Endothelial cell of hepatic sinusoid (primary cell): ENCODE results near the gene TMEM225B.
"Not testable (repeated sequence)": the region's sequence is repeated elsewhere in the genome, so short reads cannot be mapped to it uniquely, and the experiment has no call there.

ENCODE experiments used
- in situ Hi-C: cut with HindIII; loops from 2 replicates; pipeline ENCODE4 v1.10.0; 2017; ENCODE audit warnings: low sequenced_read_pairs

TMEM225B gene

GRCh38 chr7:99597762-99598501 lies at the start of gene TMEM225B:
Gene TMEM225B, plus strand, starts transcription at chr7:99598267. Its CDS starts 6,122 bp downstream, at chr7:99604389.
- in situ Hi-C loops: no loop called here

DNA sequence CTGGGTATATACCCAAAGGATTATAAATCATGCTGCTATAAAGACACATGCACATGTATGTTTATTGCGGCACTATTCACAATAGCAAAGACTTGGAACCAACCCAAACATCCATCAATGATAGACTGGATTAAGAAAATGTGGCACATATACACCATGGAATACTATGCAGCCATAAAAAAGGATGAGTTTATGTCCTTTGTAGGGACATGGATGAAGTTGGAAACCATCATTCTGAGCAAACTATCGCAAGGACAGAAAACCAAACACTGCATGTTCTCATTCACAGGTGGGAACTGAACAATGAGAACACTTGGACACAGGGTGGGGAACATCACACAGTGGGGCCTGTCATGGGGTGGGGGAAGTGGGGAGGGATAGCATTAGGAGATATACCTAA lies 48.5 kb upstream of the TMEM225B start:
- in situ Hi-C loops: not testable (repeated sequence)

DNA sequence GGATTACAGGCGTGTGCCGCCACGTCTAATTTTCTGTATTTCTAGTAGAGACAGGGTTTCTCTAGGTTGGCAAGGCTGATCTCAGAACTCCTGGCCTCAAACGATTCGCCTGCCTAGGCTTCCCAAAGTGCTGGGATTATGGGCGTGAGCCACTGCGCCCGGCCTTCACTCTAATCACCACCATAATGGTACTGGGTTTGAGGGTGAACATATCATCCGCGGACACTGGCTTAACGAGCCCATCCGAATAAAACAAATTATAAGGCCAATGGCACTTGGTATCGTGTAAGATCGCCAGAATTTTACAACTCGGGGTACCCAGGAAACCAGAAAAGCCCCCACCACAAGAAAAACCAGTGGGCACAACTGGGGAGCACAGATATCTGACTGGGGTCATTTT lies 46.7 kb upstream of the TMEM225B start:
- in situ Hi-C loops: no loop called here

DNA sequence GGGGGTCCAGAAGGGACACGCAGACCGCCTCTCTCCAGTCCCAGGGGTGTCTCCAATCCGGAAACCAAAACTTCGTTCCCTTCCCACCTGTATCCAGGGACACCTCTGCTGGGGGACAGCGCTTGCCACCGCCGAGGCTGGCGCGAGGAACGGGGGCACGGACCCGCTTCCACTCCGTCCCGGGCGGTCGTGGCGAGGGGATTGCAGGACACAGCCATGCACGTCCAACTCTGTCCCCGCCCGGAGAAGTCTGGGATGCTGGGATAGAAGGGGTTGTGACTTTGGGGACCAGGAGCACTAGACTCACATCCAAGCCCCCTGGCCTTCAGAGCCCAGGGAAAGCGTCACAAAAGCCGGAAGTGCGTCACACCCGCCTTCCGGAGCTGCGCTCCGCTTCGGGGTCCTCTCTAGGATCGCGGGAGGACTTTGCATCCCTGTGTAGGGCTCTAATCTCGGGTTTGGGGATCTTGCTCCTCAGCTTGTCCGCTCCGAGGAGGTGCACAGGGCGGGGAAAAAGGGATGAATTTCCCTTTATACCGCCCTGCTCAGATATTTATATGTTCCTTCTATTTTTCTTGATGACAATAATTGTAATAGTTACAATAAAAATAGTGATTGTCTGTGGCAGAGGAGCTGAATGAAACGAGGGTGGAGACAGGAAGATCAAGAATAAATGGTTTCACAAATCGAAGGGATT lies 46.2 kb upstream of the TMEM225B start, which contains the start of gene FAM200A:
TSS of gene FAM200A (minus strand) at position 348 of the 697 bp plus-strand sequence. CDS start 3,707 bp downstream, outside the sequence.
- in situ Hi-C loops: no loop called here

DNA sequence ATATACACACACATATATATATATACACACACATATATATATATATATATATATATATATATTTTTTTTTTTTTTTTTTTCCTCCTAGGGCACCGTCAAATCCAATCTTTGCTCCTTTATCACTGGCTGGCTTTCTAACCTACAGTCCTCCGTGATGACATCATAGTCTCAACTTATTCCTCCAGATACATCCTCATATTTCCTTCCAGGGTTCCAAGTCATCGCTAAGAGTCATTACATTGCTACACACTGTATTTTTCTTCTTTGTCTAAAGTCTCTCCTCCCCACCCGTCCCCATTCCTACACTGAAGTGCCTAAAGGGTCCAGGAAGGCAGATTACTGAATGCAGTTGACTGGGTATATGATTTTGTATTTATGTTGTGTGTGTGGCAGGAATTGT lies 45.0 kb upstream of the TMEM225B start:
- in situ Hi-C loops: no loop called here

- in situ Hi-C loops: no loop called here
Measured at GRCh38 chr7:99554939-99555338, 43.1 kb upstream of the TMEM225B start.

DNA sequence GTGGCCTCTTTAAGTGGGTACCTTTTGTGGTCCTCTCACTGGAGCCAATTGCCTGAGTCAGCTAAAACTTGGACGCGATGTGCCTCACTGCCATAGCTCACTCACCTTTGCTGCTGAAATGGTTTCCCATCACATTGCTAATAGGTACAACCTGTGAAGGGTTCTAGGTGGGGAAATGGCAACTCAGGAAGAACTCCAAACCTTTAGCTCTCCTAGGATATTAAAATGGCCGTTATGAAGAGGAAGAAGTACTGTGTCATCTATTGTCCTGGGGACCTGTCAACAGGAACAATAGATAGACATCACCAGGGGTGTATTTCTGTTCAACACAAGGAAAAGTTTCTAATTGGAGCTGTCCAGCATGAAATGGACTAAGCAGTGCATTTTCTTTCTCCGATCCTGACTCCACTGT lies 40.9 kb upstream of the TMEM225B start:
- in situ Hi-C loops: no loop called here

DNA sequence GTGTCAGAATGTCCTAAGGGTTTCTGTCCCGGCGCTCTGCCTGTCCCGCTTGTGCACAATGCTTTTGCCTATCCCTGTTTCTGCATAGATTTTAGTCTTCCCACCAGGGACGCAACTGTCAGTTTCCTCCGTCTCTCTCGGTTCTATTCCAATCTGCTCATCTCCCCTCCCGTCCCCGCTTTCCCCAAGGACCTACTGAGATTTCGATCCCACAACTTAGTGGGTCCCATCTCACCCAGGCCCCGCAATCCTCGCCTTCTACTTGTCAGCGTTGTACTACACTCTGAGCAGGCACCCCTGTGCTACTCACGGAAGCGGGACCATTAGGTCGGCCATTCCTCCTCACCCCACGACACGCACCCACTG lies 40.1 kb upstream of the TMEM225B start:
- in situ Hi-C loops: no loop called here

- in situ Hi-C loops: no loop called here
Measured at GRCh38 chr7:99558306-99559174, 39.5 kb upstream of the TMEM225B start, which contains the start of gene ZNF655. Gene ZNF655, plus strand, starts transcription at chr7:99558642. Its CDS starts 1,918 bp downstream, at chr7:99560560.

- in situ Hi-C loops: no loop called here
Measured at GRCh38 chr7:99559175-99559915, 38.7 kb upstream of the TMEM225B start.

- in situ Hi-C loops: no loop called here
Measured at GRCh38 chr7:99560834-99561736, 37.0 kb upstream of the TMEM225B start.

DNA sequence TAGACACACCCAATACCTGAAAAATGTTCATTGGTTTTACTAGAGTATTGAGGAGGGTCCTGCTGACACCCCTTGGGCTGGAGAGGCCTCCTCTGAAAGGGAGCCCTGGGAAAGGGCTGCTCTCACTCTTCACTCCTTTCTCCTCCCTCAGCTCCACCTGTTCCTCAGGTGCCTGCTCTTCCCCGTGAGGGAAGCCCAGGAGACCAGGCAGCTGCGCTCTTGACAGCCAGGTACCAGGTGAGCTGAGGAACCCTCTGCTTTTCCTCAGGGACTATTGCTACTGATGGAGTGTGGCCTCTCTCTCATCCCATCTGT lies 36.4 kb upstream of the TMEM225B start:
- in situ Hi-C loops: no loop called here

DNA sequence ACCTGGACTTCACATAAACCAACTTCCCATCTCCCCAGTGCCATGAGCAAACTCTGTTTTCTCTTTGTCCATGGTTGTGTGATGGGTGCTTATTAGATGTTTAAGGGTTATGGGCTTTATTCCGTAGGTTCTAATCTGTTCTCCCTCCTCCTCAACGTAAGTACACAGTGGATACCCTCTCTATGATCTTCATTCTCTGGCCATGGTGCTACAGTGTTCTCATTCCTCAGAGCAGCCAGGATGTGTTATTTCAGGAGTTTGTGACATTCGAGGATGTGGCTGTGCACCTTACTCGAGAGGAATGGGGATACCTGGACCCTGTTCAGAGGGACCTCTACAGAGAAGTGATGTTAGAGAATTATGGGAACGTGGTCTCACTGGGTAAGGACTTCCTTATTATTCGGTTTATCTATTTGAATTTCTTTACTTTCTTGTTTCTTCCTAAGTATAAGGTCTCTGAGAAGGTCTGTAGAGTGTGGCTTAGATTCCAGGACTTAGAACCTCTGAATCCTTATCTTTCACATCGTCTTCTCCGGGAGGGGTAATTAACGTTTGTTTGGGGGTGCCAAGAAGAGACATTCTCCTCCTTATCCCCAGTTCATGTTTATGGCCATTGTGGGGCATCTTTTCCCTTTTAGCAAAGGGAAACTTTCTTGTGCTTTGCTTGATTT lies 35.8 kb upstream of the TMEM225B start:
- in situ Hi-C loops: no loop called here

DNA sequence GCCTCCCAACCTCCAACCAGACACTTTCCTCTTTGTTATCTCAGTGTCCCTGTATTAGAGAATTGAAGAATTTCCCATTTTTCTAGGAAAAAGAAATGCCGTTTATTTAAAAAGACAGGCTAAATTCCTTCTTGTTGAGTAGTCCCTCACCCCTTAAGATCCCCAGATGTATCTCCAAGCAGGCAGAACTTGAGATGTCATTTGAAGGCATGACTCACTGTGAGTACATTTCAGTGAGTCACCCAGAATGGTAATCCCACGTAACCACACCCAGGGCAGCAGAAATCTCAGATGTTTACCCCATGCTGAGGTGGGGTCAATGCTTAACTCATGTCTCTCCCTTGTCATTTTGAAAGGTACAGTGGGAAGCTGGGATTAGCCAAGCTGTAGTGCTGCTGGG lies 35.2 kb upstream of the TMEM225B start:
- in situ Hi-C loops: no loop called here

GRCh38 chr7:99563650-99564049 lies 34.4 kb upstream of the TMEM225B start:
- in situ Hi-C loops: no loop called here

DNA sequence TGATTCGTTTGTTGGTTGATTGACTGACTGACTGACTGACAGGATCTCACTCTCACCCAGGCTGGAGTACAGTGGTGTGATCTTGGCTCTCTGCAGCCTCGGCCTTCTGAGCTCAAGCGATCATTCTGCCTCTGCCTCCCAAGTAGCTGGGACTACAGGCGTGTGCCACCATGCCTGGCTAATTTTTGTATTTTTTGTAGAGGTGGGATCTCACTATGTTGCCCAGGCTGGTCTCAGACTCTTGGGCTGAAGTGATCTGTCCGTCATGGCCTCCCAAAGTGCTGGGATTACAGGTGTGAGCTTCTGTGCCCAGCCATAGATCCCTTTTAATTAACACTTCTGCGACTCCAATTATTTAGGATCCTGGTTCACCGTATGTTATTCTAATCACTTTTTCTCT lies 29.3 kb upstream of the TMEM225B start:
- in situ Hi-C loops: not testable (repeated sequence)

GRCh38 chr7:99571768-99572167 lies 26.3 kb upstream of the TMEM225B start:
- in situ Hi-C loops: no loop called here

- in situ Hi-C loops: no loop called here
Measured at GRCh38 chr7:99573257-99573656, 24.8 kb upstream of the TMEM225B start.

DNA sequence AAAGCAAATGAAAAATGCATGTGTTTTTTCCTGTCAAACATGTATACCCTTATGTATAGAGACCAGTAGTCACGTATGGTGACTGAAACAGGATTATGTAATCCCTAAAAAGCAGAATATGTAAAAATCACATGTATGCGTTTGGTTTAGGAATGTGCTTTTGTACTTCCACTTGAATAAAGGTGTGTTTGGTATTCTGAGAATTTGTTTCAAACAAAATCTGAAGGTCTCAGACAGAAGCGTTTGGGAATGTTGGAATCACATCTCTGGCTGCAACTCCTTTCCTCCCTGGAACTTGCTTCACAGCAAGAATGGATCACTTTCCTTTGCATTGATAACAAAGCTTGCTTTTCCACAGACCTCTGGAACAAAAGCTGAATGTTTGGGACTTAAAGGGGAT lies 21.8 kb upstream of the TMEM225B start:
- in situ Hi-C loops: loop anchor here (5.0 kb wide), 1 partner anchor 99 kb away; no protein-coding TSS in a partner anchor
